ENCODE results near the gene TRIM33. TPM values are rescaled to one million over a fixed set of nuclear protein-coding genes. Genes with fewer than 3 reads are reported as not detected.

Gene TRIM33
- polyA plus RNA-seq, 1 donor from 2014 or later, result 58.7 TPM

GRCh38 chr1:114435088-114435715 lies 75.8 kb downstream of the TRIM33 start:
- H3K9me3 ChIP-seq (ENCODE audit: low read length), result no peaks in the 10 kb centered on the region
- H4K20me1 ChIP-seq (ENCODE audit: insufficient read depth), result no peaks in the 10 kb centered on the region
- H3K27ac ChIP-seq (ENCODE audit: low read length), result no peak overlapping the region
- H3K79me2 ChIP-seq (replicated peaks; ENCODE audit: insufficient read depth, low read length), result peaks cover 10% of the 10 kb centered on the region
- H3K9ac ChIP-seq (ENCODE audit: low read length), result no peak overlapping the region
- H3K9me2 ChIP-seq (ENCODE audit: insufficient read depth, low read length), result no peaks in the 10 kb centered on the region
- peaks cover 4% of the 10 kb centered on the region for H3K36me3 ChIP-seq (ENCODE audit: insufficient read depth, low read length)
- H2AFZ ChIP-seq (ENCODE audit: low read depth, low read length), result no peak overlapping the region
- no peaks in the 10 kb centered on the region for H3K27me3 ChIP-seq (ENCODE audit: insufficient read depth, low read depth, low read length)
- TF ChIP-seq SMC3 (conservative IDR thresholded peaks at IDR 0.05; ENCODE audit: poor library complexity), result no peak
- TF ChIP-seq MXI1 (conservative IDR thresholded peaks at IDR 0.05; ENCODE audit: poor library complexity, severe bottlenecking), result no peak
- TF ChIP-seq EP300 (conservative IDR thresholded peaks at IDR 0.05; ENCODE audit: poor library complexity, severe bottlenecking), result no peak
- no peak for TF ChIP-seq EZH2 (IDR thresholded peaks at IDR 0.05; ENCODE audit: borderline replicate concordance, insufficient read depth, low read length, poor library complexity, severe bottlenecking)
- TF ChIP-seq TAF1 (IDR thresholded peaks at IDR 0.05; ENCODE audit: low read depth), result no peak
- TF ChIP-seq POLR2AphosphoS5 (IDR thresholded peaks at IDR 0.05), result no peak
- TF ChIP-seq RAD21 (conservative IDR thresholded peaks at IDR 0.05), result no peak
- no peak for TF ChIP-seq CTCF (IDR thresholded peaks at IDR 0.05; ENCODE audit: poor library complexity, severe bottlenecking)
- TF ChIP-seq REST (IDR thresholded peaks at IDR 0.05; ENCODE audit: borderline replicate concordance), result no peak
- no peak overlapping the region for H3K4me3 ChIP-seq (ENCODE audit: low read length)
- no peak overlapping the region for H3K4me2 ChIP-seq (ENCODE audit: low read length)
- H3F3A ChIP-seq (ENCODE audit: insufficient read depth, low read length, poor library complexity, severe bottlenecking), result no peaks in the 10 kb centered on the region

GRCh38 chr1:114431026-114431425 lies 80.0 kb downstream of the TRIM33 start:
- H3K9me2 ChIP-seq (ENCODE audit: insufficient read depth, low read length), result no peaks in the 10 kb centered on the region

More at GRCh38 chr1:114431026-114431425, 80.0 kb downstream of the TRIM33 start:
- TF ChIP-seq REST (IDR thresholded peaks at IDR 0.05; ENCODE audit: borderline replicate concordance) (no peak), EP300 (conservative IDR thresholded peaks at IDR 0.05; ENCODE audit: poor library complexity, severe bottlenecking) (no peak)
- peaks cover 10% of the 10 kb centered on the region for H3K79me2 ChIP-seq (replicated peaks; ENCODE audit: insufficient read depth, low read length)
- H3F3A ChIP-seq (ENCODE audit: insufficient read depth, low read length, poor library complexity, severe bottlenecking), result no peaks in the 10 kb centered on the region
- no peak overlapping the region for H3K4me3 ChIP-seq (ENCODE audit: low read length)
- H3K4me2 ChIP-seq (ENCODE audit: low read length), result no peak overlapping the region
- no peaks in the 10 kb centered on the region for H4K20me1 ChIP-seq (ENCODE audit: insufficient read depth)
- no peak overlapping the region for H3K27ac ChIP-seq (ENCODE audit: low read length)
- no peak overlapping the region for H3K9ac ChIP-seq (ENCODE audit: low read length)
- peaks cover 2% of the 10 kb centered on the region for H3K36me3 ChIP-seq (ENCODE audit: insufficient read depth, low read length)
- H3K9me3 ChIP-seq (ENCODE audit: low read length), result no peaks in the 10 kb centered on the region
- no peaks in the 10 kb centered on the region for H3K27me3 ChIP-seq (ENCODE audit: insufficient read depth, low read depth, low read length)
- no peak overlapping the region for H2AFZ ChIP-seq (ENCODE audit: low read depth, low read length)
